Activated B cell treated with CpG ODN at 0.5 μM for 24 hours (primary cell): Measurements from ENCODE around the gene HK1. TPM values are rescaled to one million over a fixed set of nuclear protein-coding genes. Genes with fewer than 3 reads are reported as not detected.
A peak's percentile ranks its signal among the peaks of the same experiment; 100 is the strongest.

Experiments
- ATAC-seq: fragments of 200-7000 bp; cut with Tn5 transposase; one replicate; pipeline ENCODE4 v1.10.0; 2021; ENCODE audit warnings: low read depth, mild to moderate bottlenecking, moderate library complexity
- CTCF ChIA-PET: fragments of 350-600 bp; sonication (Branson Sonifier 250); formaldehyde crosslinking; loops from one replicate; lab custom pipeline; 2021; ENCODE audit warnings: antibody characterized with exemption; lab: Charles Lee
- POLR2A ChIA-PET: fragments of 350-600 bp; sonication (Branson Sonifier 250); formaldehyde crosslinking; loops from one replicate; lab custom pipeline; 2021; ENCODE audit warnings: antibody characterized with exemption; lab: Charles Lee
- DNase-seq: peaks from one replicate; pipeline ENCODE4 v3.0.0; 2022
- H3K27ac Mint-ChIP-seq: one replicate; pipeline ENCODE4 v1.8.0; 2020; ENCODE audit warnings: mixed read lengths
- H3K27me3 Mint-ChIP-seq: one replicate; pipeline ENCODE4 v1.8.0; 2021; ENCODE audit warnings: mixed read lengths
- H3K36me3 Mint-ChIP-seq: one replicate; pipeline ENCODE4 v1.8.0; 2021; ENCODE audit warnings: low read depth, mixed read lengths
- H3K4me1 Mint-ChIP-seq: one replicate; pipeline ENCODE4 v1.8.0; 2021; ENCODE audit warnings: mixed read lengths
- H3K4me3 Mint-ChIP-seq: one replicate; pipeline ENCODE4 v1.8.0; 2020; ENCODE audit warnings: mild to moderate bottlenecking, mixed read lengths
- H3K9me3 Mint-ChIP-seq: one replicate; pipeline ENCODE4 v1.8.0; 2020; ENCODE audit warnings: mixed read lengths
- CTCF ChIP-seq: fragments of 200-600 bp; IDR thresholded peaks from one replicate; pipeline ENCODE4 v1.8.0; 2022; ENCODE audit warnings: antibody characterized with exemption, mild to moderate bottlenecking
- intact Hi-C: fragments of 100-400 bp; cut with micrococcal nuclease; formaldehyde crosslinking; loops from one replicate; pipeline ENCODE4 v1.15.1; 2024
- total RNA-seq: library from RNA; stranded (reverse); gene quantifications from 2 replicates; pipeline ENCODE4 v1.2.3, GENCODE V29; 2022

HK1 gene
- total RNA-seq, 1 donor from 2014 or later = 47.2 TPM

GRCh38 chr10:69376662-69377061 is 98.4 kb downstream of the HK1 start:
- Mint-ChIP-seq H3K27ac (no peak overlapping the region), H3K36me3 (peaks cover 73% of the 10 kb centered on the region), H3K4me3 (no peak overlapping the region), H3K27me3 (no peaks in the 10 kb centered on the region), H3K9me3 (no peaks in the 10 kb centered on the region), H3K4me1 (peaks cover 11% of the 10 kb centered on the region)
- no peak for ATAC-seq
- intact Hi-C loops = no loop called here
- TF ChIP-seq CTCF = no peak
- CTCF ChIA-PET = no interaction called here
- POLR2A ChIA-PET = no interaction called here
- DNase-seq = no peak

- CTCF ChIA-PET = no interaction called here
- ATAC-seq (no peak), DNase-seq (no peak)
- Mint-ChIP-seq H3K27me3 (no peaks in the 10 kb centered on the region), H3K4me1 (peaks cover 11% of the 10 kb centered on the region), H3K27ac (no peak overlapping the region), H3K36me3 (peaks cover 73% of the 10 kb centered on the region), H3K9me3 (no peaks in the 10 kb centered on the region), H3K4me3 (no peak overlapping the region)
- POLR2A ChIA-PET = no interaction called here
- TF ChIP-seq CTCF = no peak
- intact Hi-C loops = no loop called here
Observed at GRCh38 chr10:69377191-69377590, 98.9 kb downstream of the HK1 start.

GRCh38 chr10:69377933-69378332 is 99.6 kb downstream of the HK1 start:
- CTCF ChIA-PET = no interaction called here
- Mint-ChIP-seq H3K9me3 (no peaks in the 10 kb centered on the region), H3K4me3 (no peak overlapping the region)

GRCh38 chr10:69379800-69380199 is 101.5 kb downstream of the HK1 start:
- intact Hi-C loops = no loop called here
- Mint-ChIP-seq H3K9me3 (no peaks in the 10 kb centered on the region), H3K27ac (no peak overlapping the region), H3K4me1 (peaks cover 11% of the 10 kb centered on the region), H3K36me3 (peaks cover 80% of the 10 kb centered on the region), H3K4me3 (no peak overlapping the region), H3K27me3 (no peaks in the 10 kb centered on the region)
- no peak for DNase-seq
- ChIA-PET CTCF (no interaction called here), POLR2A (no interaction called here)
- ATAC-seq = no peak
- TF ChIP-seq CTCF = no peak

More at GRCh38 chr10:69377933-69378332, 99.6 kb downstream of the HK1 start:
- H3K27me3 Mint-ChIP-seq = no peaks in the 10 kb centered on the region
- no peak for ATAC-seq
- peaks cover 77% of the 10 kb centered on the region for H3K36me3 Mint-ChIP-seq
- no peak for TF ChIP-seq CTCF
- no peak for DNase-seq
- H3K4me1 Mint-ChIP-seq = peaks cover 11% of the 10 kb centered on the region
- intact Hi-C loops = no loop called here
- POLR2A ChIA-PET = interaction anchor here (0.6 kb wide), 1 partner anchor 51 kb away, joined by 5 read pairs; no protein-coding TSS in a partner anchor
- peak overlapping the region; percentile 68 for H3K27ac Mint-ChIP-seq

- Mint-ChIP-seq H3K27ac (no peak overlapping the region), H3K4me1 (peaks cover 11% of the 10 kb centered on the region), H3K27me3 (no peaks in the 10 kb centered on the region), H3K9me3 (no peaks in the 10 kb centered on the region), H3K36me3 (peaks cover 84% of the 10 kb centered on the region), H3K4me3 (no peak overlapping the region)
- intact Hi-C loops = no loop called here
- no peak for DNase-seq
- TF ChIP-seq CTCF = no peak
- POLR2A ChIA-PET = no interaction called here
- no peak for ATAC-seq
- CTCF ChIA-PET = no interaction called here
Observed at GRCh38 chr10:69382382-69383117, 104.3 kb downstream of the HK1 start.
